Measurements from ENCODE around the gene PATL2.

- TF ChIP-seq POLR2AphosphoS5 (IDR thresholded peaks at IDR 0.05; ENCODE audit: low read depth, low read length) (no peak), POLR2A (IDR thresholded peaks at IDR 0.05; ENCODE audit: low read depth, low read length) (no peak), TAF1 (IDR thresholded peaks at IDR 0.05; ENCODE audit: low read depth, low read length) (no peak), PAX5 (IDR thresholded peaks at IDR 0.05; ENCODE audit: insufficient read depth, low read length, severe bottlenecking) (no peak), SPI1 (IDR thresholded peaks at IDR 0.05; ENCODE audit: low read depth, low read length) (no peak), POU2F2 (IDR thresholded peaks at IDR 0.05; ENCODE audit: low read depth, low read length) (no peak)
Measured at GRCh38 chr15:44661576-44661975, 49.5 kb downstream of the PATL2 start.

Data from GM12891 (cell line).